ENCODE results near the gene ARHGAP44.

Gene ARHGAP44

GRCh38 chr17:13025687-13026086 is 236.4 kb downstream of the ARHGAP44 start:
- DNase-seq, result no peak

DNA sequence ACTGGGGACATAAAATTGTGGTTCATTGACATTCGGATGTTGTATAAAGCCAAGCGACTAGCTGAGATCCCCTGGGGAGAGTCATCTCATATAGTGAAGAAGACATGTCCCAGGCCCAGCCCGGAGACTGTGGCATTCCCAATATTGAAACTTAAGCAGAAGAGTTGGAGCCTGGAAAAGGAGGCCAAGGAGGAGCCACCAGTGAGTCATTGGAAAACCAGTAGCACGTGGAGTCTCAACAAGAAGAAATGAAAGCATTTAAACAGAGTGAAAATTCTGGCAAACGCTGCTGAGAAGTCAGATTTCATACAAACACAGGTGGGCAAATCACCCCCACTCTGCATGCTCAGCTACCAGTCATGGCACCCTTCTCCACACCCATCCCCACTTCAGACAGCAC is 237.9 kb downstream of the ARHGAP44 start:
- DNase-seq, result no peak

DNA sequence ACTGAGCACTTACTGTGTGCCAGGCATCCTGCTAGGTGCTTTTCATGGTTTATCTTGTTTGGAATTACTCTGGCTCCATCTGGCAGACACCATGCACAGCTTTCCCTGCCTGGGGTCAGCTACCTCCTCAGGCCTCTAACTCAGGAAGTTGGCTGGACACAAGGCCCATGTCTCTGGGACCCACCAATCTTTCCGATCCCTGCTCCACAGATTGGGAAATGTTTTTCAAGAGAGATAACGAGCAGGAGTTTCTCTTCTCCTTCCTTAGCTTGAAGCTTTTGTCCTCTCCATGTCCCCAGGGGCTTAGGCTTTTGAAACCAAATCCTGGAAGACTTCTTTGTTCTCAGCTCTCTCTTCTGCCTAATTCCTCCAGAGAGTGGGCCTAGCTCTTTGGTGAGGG is 240.0 kb downstream of the ARHGAP44 start:
- no peak for DNase-seq

- DNase-seq, result no peak
Observed at GRCh38 chr17:13030056-13030455, 240.8 kb downstream of the ARHGAP44 start.

DNA sequence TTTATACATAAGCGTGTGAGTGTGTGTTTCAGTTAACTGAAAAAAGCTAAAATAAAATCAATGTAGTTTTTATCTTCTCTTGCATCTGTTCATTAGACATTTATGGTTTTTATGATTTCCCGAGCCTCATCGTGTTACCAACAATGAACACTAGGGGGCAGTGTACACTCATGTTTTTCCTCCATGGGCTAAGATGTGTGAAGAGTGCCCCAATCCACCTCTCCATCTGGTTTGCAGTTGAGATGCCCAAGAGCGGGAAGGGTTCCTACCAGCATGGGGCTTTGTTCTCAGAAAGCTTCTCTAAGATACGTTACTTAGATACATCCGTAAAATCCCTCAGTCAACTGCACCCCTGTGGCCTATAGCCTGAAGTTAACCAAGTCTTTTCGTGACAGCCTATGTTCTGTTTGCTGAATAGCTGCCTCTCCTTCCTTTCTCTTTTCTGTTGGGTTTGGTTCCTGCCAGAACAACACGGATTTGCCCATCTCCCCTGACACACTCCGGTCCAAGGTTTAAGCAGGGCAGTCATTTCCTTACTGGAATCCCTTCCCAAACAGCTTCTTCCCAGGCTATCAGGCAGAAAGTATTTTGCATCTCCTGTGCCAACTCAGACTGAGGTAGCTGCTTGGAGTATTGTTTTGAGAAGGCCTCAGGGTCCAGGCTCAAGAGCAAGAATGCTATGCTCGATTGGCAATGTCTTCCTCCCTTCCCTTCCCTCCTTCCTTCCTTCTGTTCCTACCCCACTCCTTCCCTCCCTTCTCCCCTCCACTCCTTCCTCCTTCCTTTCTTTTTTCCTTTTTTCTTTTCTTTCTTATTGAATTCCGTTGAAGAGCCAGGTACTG is 241.4 kb downstream of the ARHGAP44 start:
- DNase-seq, result peak in 6 of 14 donors; percentile 4 to 71 (median 8)

- peak in 1 of 14 donors; percentile 2 for DNase-seq
Observed at GRCh38 chr17:13031718-13032350, 242.5 kb downstream of the ARHGAP44 start.

DNA sequence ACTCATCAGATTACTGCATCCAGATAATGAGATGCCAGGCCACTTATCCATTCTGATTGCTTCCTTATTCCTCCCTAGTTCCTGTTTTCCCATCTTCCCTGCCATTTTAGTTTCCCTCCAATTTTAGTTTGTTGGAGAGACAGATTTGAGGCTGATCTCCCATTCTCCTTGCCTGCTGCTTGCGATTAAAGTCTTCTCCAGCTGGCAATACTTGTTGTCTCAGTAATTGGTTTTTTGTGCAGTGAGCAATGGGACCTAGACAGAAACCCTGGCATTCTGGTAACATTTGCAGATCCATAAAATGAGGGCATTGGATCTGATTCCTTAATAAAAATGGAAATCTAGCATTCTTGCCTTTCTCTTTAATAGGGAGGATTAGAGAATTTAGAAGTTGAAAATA is 246.1 kb downstream of the ARHGAP44 start:
- no peak for DNase-seq

GRCh38 chr17:13036751-13037150 is 247.5 kb downstream of the ARHGAP44 start:
- DNase-seq, result no peak

- DNase-seq, result peak in 1 of 14 donors; percentile 86
Observed at GRCh38 chr17:13038931-13039665, 249.8 kb downstream of the ARHGAP44 start.
